Cerebellar cortex (tissue), 1 donor: ENCODE results near the gene ENPP5.

Experiments
- DNase-seq: peaks from one replicate; pipeline ENCODE4 v3.0.0-alpha.2; 2015; ENCODE audit warnings: low spot score

ENPP5 gene, protein sequence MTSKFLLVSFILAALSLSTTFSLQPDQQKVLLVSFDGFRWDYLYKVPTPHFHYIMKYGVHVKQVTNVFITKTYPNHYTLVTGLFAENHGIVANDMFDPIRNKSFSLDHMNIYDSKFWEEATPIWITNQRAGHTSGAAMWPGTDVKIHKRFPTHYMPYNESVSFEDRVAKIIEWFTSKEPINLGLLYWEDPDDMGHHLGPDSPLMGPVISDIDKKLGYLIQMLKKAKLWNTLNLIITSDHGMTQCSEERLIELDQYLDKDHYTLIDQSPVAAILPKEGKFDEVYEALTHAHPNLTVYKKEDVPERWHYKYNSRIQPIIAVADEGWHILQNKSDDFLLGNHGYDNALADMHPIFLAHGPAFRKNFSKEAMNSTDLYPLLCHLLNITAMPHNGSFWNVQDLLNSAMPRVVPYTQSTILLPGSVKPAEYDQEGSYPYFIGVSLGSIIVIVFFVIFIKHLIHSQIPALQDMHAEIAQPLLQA

DNA sequence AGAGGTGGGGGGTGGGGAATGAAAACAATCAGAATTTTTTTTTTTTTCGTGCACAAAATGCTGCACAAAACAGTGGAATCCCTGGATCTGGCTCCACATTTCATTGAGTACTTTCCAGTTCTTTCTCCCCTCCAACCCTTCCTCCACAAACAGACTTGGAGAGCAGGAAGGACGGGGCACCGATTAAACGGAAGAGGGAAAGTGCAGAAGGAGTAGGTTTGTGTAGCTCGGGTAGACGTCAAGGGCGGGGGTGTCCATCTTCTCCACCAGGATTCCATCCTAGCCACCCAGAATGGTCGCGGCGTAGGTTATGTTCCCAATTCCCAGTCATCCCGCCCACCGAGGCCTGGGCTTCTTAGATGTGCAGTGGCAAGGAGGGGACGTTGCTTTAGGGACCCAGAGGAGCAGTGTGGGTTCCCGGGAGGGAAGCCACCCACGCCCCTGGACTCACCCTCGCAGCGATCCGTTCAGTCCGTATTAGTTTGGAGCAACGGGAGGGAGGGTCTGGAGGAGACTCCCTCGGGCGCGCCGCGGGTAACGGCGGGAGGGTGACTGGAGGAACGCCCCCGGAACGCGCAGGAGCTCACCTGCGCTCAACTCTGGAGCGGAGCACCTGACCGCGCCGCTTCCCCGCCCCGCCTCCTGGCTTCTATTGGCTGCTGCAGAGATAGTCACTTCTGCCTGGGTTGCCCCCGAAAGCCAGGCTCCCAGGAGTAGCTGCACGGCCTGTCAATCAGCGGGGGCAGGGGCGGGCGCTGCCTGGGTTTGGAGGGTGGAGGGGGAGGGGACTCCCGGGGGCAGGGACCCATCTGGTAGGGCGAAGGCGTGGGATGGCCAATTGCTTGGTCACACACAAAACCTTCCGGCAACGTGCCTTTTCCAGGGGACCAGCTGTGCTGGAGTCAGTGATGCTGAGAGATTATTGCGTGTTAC is at the start of gene ENPP5:
Gene ENPP5 (minus strand): TSS at position 624 of the 933 bp plus-strand sequence. CDS start 2,718 bp downstream, outside the sequence.
- DNase-seq, result peak; percentile 95

DNA sequence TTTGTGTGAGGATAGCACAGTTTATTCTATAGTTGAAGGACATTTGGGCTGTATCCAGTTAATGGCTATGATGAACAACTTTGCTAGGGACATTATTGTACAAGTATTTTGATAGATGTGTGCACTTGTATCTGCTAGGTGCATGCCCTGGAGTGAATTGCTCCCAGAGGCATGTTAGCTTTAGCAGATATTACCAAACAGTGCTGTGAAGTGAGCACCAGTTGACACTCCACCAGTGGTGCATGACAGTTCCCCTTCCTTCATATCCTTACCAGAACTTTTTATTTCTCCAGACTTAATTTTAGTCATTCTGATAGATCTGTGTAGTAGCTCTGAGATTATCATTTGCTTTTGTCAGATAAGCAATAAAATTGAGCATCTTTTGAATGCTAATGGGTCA is 48.9 kb upstream of the ENPP5 start:
- DNase-seq, result no peak

DNA sequence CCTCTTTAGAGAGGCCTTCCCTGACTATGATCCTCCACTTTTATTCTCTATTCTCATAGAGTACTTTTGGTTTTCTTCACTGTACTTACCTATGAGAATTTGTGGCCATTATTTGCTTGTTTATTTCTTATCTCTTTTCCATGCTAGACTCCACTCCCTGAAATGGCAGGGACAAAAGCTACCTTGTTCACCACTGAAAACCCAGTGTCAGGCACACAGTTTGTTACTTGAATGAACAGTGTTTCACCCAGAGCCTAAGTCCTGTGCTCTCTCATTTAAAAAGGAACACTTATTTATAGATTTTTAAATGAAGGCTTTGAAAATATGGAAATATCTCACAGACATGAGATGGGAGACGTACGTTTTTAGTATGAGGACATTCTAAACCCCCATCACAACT is 47.7 kb upstream of the ENPP5 start:
- DNase-seq, result no peak

DNA sequence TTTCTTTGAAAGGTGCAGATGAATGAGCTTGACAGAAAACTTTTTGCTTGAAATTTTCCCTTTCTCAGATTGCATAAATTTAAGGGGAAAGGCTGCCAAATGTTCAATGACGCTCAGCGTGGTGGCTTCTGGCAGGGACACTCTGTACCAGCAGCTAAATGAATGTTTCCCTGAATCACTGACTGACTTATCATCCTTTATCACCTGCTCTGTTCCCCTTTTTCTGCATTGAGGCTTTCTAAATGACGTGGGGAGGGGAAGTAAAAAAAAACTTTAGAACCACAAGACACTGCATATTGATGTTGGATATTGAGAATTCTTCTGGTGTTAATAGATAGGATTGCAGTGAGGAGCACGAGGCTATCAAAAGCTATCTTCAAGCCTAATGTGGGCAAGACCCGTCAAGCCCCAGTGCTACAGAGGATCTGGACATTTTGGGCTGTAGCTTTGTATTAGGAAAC is 46.9 kb upstream of the ENPP5 start:
- peak; percentile 89 for DNase-seq

DNA sequence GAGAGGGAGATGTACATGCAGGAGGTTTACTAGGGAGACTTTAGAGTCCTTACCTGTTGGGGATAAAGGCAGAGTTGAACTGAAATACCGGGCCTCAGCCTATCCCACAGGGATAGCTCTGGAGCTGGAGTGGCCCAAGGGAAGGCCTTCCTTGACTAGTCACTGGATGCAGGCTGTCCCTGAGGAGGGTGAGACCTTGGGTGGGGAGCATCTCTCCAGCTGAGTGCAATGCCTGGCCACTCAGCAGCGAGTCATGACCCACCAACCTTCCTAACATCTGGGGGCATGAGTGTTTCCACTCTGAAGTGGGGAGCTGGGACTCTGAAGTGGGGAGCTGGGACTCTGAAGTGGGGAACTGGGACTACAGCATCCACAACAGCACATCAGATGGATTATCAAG is 46.1 kb upstream of the ENPP5 start:
- no peak for DNase-seq

DNA sequence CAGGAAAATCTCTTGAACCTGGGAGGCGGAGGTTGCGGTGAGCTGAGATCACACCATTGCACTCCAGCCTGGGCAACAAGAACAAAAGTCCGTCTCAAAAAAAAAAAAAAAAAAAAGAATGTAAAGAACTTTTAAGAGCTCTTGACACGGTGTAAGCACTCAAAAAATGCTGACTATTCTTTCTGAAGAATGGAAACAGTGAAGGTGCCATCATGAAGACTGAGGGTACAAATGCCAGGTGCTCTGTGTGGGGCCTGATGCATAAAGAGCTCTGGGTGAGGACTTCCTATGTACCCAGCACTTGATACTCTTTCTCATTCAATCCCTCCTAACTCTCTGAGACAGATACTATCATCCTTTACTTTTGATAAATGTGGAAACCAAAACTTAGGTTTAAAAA is 45.0 kb upstream of the ENPP5 start:
- DNase-seq, result no peak

DNA sequence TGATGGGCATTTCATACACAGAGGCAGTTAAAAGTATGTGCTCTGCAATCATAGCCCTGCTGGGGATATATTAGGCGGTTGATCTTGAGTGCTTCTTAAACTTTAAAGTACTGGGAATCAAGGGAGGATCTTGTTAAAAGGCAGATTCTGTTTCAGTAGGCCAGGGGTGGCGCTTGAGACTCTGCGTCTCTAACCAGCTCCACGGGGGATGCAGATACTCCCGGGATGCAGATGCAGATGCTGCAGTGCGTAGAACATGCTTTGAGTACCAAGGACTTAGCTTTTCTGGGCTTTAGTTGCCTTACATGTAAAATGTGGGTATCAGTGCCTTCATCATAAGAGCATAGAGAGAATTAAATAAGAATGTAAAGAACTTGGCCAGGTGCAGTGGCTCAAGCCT is 44.4 kb upstream of the ENPP5 start:
- no peak for DNase-seq

DNA sequence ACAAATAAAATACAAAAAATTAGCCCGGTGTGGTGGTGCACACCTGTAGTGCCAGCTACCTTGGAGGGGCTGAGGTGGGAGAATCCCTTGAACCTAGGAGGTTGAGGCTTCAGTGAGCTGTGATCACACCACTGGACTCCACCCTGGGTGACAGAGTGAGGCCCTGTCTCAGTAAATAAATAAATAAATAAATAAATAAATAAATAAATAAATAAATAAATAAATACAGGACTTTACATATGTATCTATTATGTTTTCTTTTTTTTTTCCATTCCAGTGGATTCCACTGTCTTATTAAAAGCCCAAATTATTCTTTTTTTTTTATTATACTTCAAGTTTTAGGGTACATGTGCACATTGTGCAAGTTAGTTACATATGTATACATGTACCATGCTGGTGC is 41.1 kb upstream of the ENPP5 start:
- DNase-seq, result no peak

DNA sequence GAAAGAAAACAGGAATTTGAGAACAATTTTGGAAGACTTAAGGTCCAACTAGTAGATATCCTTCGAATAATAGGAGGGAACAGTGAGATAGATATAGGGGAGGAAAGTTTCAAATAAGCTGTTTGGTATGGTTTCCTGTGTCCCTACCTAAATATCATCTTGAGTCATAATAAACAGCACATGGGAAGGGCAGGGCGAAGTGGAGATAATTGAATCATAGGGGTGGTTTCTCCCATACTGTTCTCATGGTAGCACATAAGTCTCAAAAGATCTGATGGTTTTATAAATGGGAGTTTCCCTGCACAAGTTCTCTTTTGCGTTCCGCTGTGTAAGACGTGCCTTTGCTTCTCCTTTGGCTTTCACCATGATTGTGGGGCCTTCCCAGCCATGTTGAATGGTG is 39.5 kb upstream of the ENPP5 start:
- DNase-seq, result no peak

DNA sequence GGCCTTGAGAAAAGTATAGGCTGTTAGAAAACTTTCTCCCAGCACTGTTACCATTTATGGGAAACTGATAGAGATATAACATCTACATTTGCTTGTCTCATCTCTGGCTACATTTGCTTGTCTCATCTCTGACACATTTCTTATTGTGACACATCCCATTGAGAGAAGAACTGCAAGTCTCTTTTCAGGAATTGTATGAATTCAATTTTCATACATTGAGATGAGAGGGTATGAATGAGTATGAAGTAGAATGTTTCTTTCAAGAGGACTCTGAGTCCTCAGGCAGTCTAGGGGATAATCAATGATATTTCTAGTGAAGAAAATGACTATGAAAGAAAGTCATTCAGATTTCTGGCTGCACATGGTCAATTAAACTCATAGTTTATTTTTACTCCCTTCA is 37.5 kb upstream of the ENPP5 start:
- no peak for DNase-seq

DNA sequence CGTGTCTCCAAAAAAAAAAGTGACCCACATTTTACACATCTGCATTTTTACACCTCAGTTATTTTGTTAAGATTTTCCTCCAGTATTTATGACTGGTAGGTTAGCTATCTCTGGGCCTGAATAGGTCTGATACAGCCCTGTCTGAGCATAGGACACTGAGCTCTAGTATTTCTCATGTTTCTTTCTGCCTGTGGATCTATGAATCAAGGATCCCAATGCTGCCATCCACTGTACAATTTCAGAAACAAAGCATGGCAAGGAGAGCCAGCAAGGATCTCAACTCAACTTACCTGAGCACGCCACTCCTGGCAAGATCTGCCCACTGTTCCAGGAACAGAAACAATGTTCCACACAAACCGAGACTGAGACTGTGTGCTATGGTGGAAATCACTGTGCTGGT is 36.4 kb upstream of the ENPP5 start:
- no peak for DNase-seq

DNA sequence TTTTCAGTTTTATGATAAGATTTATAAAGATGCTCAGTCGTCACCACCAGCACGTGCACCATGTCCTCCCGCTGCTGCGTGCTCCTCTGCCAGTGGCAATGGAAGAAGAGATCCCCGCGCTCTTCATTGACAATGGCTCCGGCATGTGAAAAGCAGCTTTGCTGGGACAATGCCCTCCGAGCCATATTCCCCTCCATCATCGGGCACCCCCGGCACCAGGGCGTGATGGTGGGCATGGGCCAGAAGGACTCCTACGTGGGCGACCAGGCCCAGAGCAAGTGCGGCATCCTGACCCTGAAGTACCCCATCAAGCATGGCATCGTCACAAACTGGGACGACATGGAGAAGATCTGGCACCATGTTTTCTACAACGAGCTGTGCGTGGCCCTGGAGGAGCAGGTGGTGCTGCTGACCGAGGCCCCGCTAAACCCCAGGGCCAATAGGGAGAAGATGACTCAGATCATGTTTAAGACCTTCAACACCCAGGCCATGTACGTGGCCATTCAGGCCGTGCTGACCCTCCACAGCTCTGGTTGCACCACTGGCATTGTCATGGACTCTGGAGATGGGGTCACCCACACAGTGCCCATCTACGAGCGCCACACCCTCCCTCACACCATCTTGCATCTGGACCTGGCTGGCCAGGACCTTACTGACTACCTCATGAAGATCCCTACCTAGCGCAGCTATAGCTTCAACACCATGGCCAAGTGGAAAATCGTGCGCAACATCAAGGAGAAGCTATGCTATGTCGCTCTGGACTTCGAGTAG is 34.3 kb upstream of the ENPP5 start:
- DNase-seq, result no peak

DNA sequence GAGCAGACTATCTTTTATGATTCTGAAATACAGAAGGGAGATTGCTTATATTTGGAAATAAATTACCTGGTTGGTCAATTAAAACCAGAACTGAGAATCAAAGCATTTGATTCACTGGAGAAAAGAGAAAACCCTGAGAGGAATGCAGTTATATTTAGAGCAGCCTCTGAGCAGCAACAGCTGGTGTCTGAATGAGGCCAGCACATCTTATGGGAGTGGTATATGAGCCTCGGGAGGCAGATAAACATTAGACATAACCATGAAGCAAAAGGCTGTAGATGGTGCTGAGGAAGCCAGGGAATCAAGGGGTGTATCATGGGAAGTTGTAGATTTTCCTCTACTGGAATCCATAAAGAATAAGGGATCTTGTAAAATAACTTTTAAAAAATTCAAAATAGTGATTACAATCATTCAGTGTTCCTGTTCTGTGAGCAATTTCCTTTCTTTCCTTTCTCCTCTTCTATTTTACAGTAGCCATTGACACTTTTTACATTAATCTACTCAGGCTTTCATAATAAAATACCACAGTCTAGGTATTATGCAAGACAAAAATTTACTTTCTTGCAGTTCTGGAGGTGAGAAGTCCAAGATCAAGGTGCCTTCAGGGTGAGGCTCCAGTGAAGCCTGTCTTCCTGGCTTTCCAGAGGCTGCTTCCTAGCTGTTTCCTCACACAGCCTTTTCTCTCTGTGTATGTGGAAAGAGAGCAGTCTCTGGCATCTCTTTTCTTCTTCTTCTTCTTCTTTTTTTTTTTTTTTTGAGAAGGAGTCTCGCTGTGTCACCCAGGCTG is 32.8 kb upstream of the ENPP5 start:
- no peak for DNase-seq

DNA sequence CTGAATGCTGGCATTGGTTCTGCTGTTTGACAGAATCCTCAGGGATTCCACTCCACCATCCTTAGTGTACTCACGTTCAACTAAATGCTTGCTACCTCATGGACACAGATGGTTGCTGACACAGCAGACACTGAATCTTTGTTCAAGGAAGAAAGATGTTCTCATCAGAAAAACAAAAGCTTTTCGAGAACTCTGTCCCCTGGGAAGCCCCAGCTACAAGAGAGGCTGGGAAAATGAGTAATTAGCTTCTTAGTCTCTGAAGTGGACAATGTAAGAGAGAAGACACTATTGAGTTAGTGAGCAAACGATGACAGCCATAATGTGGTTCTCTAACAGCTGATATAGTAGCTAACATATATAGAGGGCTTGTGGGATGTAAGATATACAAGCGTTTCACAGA is 30.9 kb upstream of the ENPP5 start:
- DNase-seq, result no peak

DNA sequence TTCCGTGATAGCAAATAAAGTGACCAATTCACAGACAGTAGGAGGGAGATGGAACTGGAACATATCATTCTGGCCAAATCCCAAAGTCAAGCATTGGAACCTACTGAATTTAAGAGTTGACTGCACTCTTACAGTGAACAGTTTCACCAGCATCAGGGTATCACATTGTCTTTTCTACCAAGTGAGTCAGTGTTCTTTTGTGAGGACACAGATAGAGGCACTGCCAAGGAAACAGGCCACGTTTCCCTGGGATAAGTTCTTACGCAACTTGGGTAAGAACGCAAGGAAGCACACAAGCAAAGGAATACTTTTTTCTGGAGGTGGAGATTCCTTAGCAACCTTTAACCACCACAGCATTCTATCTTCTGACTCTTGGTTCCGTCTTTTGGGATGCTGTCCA is 28.6 kb upstream of the ENPP5 start:
- DNase-seq, result no peak

DNA sequence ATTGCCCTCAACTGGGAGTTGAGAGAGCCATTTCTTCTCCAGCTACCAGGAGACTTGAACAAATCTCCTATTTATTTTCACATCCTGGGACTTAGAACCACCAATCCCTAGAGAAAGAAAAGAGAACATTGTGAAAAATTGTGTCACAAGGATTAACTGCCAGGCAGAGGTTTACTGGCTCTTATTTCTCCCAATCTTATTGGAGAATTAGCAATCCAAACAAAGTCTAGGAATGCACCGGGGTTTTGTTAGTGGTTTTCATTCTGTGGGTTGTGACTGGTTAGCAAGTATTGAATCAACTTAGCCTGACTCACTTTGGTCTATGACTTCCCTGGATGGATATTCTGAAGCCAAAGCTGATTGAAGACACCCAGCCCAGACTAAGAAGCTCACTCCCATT is 21.2 kb upstream of the ENPP5 start:
- no peak for DNase-seq

DNA sequence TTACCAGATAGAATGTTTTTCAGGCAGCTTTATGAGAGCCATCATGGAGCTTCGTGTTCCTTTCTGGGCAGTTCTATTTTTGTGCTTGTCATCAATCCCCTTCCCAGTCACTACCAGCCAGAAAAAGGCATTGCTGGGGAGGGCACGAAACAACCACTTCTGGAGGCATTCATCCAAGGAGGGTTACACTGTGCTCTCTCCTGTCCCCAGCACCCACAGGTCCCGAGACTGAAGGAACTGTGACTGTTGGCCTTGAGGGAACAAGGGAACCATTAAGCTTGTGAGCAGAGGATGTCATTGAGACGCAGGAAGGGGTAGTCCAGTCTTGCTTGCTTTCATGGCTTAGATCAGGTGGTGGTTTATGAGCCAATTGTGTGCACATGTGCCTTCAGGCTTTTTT is 20.1 kb upstream of the ENPP5 start:
- no peak for DNase-seq

DNA sequence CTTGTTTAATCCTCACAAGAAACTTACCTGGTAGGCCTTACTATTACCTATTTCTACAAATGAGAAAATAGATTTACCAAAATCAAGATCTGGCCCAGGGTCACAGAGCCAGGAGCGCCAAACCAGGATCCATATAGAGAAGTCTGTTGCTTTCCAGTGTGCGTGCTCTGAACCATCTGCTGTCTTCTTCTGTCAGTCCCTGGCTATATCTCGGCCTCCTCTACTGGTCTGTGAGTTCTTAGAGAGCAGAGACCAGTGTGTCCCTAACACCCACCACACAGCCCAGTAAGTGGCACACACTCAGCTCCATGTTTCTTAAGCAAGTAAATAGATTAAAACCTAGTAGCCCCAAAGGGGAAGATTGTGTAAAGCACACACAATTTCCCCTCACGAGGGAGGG is 18.9 kb upstream of the ENPP5 start:
- peak; percentile 64 for DNase-seq

DNA sequence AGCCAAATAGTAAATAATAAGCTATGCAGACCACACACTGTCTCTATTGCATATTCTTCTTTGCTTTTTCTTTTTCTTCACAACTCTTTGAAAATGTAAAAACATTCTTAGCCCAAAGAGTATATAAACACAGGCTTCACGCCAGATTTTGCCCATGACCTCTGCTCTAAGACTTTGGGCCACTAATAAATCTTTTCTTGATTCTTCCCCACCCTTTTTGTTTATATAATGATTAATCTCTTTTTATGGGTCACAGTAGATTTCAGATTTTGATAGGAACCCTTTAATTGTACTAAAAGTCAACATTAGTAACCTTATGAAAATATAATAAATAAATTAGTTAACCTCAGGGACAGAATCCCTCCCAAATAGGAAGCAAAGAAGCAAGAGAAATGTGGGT is 15.8 kb upstream of the ENPP5 start:
- no peak for DNase-seq

DNA sequence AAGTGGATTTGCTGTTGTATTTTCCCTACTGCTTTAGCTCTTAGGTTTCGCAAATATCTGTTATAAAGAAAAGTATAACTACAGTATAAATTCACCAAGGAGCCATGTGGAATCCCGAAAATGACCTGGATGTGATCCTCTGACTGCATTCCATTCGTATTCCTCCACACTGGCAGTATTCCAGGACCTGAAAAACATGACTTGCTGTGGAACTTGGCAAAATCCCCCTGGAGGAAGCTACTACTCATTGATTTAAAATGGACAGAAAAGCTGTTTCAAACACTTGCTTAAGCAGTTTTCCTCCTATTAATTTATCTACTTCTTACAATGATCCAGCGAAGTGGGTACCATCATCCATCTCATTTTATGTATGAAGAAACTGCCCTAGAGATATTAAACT is 13.3 kb upstream of the ENPP5 start:
- no peak for DNase-seq

DNA sequence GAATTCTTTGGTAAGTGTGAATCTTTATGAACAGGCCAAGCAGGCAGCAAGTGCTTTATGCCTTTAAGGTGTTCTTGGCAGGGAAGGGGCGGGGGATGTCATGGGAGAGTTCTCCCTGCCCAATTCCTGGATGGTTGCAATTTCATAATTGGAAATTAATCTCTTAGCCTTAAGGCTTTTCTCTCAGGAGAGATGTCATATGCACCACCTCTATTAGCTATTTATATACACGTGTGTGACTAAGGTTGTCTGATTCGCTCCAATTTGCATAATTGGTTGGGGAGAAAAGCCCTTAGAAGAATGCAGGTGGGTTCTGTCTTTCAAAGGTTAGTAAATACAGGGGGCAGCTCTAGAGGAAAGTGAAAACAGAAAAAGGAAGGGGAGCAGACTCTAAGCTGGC is 5.2 kb upstream of the ENPP5 start:
- DNase-seq, result no peak
